H1 (cell line): ENCODE measurements around the gene QSOX1. TPM values are rescaled to one million over a fixed set of nuclear protein-coding genes. Genes with fewer than 3 reads are reported as not detected.
A peak's percentile ranks its signal among the peaks of the same experiment; 100 is the strongest.

Experiments used
- CTCF ChIA-PET: fragments of 300-600 bp; sonication (Branson Sonifier 250); formaldehyde crosslinking; loops from one replicate; lab custom pipeline; 2021; ENCODE audit not compliant: partially characterized antibody; lab: Charles Lee
- POLR2A ChIA-PET: fragments of 300-600 bp; sonication (Branson Sonifier 250); formaldehyde crosslinking; loops from one replicate; lab custom pipeline; 2021; ENCODE audit warnings: inconsistent platforms; ENCODE audit not compliant: partially characterized antibody; lab: Charles Lee
- DNase-seq, 2 experiments: peaks; one replicate each; pipeline versions ENCODE4 v3.0.0 to v3.0.0-alpha.2; 2010 to 2022; ENCODE audit warnings: low spot score in 2 of 2, low read depth in 1 of 2, mixed read lengths in 1 of 2
- FAIRE-seq: peaks from 2 replicates; lab custom pipeline; 2011; peaks lifted over from hg19 to GRCh38; lab: Jason Lieb, UNC
- H2AFZ ChIP-seq: 2 replicates; pipeline ENCODE4 v1.8.1; 2012; ENCODE audit warnings: low read length, inconsistent platforms
- H2AK5ac ChIP-seq: 2 replicates; pipeline ENCODE4 v1.6.1; 2013; ENCODE audit warnings: low read depth, low read length
- H2BK120ac ChIP-seq: replicated peaks from 2 replicates; pipeline ENCODE3; 2013; ENCODE audit warnings: low read depth, low read length, inconsistent platforms
- H2BK12ac ChIP-seq: 2 replicates; pipeline ENCODE4 v1.6.1; 2013; ENCODE audit warnings: low read depth, low read length
- H2BK15ac ChIP-seq: 2 replicates; pipeline ENCODE4 v1.6.1; 2013; ENCODE audit warnings: low read length
- H2BK20ac ChIP-seq: 2 replicates; pipeline ENCODE4 v1.6.1; 2013; ENCODE audit warnings: low read length
- H2BK5ac ChIP-seq: 2 replicates; pipeline ENCODE4 v1.6.1; 2013; ENCODE audit warnings: low read depth, low read length
- H3K14ac ChIP-seq: 2 replicates; pipeline ENCODE4 v1.6.1; 2013; ENCODE audit warnings: inconsistent platforms; ENCODE audit not compliant: insufficient read length
- H3K18ac ChIP-seq: 2 replicates; pipeline ENCODE4 v1.6.1; 2013; ENCODE audit warnings: low read length; ENCODE audit errors: extremely low read depth
- H3K23ac ChIP-seq: 2 replicates; pipeline ENCODE4 v1.6.1; 2013; ENCODE audit warnings: inconsistent platforms; ENCODE audit not compliant: insufficient read length
- H3K23me2 ChIP-seq: 2 replicates; pipeline ENCODE4 v1.6.1; 2013; ENCODE audit warnings: low read depth, low read length
- H3K27ac ChIP-seq: 2 replicates; pipeline ENCODE4 v1.6.1; 2011; ENCODE audit warnings: low read depth, low read length, inconsistent platforms
- H3K27me3 ChIP-seq, 4 experiments: replicated peaks in 1 of 4; 1 replicate in 1 of 4; 2 replicates in 3 of 4; pipeline versions ENCODE4 v1.6.1 to v1.8.1; 2011 to 2013; ENCODE audit warnings: low read length in 3 of 4, mild to moderate bottlenecking in 3 of 4, inconsistent platforms in 2 of 4, mixed read lengths in 2 of 4, moderate library complexity in 1 of 4; ENCODE audit not compliant: control insufficient read depth in 3 of 4, insufficient read depth in 3 of 4; ENCODE audit errors: extremely low read depth in 1 of 4
- H3K36me3 ChIP-seq, 4 experiments: 2 replicates each; pipeline versions ENCODE4 v1.6.1 to v1.8.1; 2011 to 2013; ENCODE audit warnings: mild to moderate bottlenecking in 4 of 4, low read length in 3 of 4, moderate library complexity in 2 of 4, control low read depth in 1 of 4, inconsistent platforms in 1 of 4; ENCODE audit not compliant: insufficient read depth in 4 of 4, control insufficient read depth in 2 of 4
- H3K4ac ChIP-seq: replicated peaks from 2 replicates; pipeline ENCODE3; 2013; ENCODE audit warnings: low read length, low read depth, mixed read lengths, inconsistent platforms; ENCODE audit not compliant: insufficient read length
- H3K4me1 ChIP-seq, 4 experiments: replicated peaks in 1 of 4; 1 replicate in 1 of 4; 2 replicates in 3 of 4; pipeline versions ENCODE4 v1.6.1 to v1.8.1; 2011 to 2013; ENCODE audit warnings: low read length in 3 of 4, inconsistent platforms in 2 of 4, mixed read lengths in 1 of 4; ENCODE audit not compliant: insufficient read depth in 4 of 4, control insufficient read depth in 3 of 4
- H3K4me2 ChIP-seq, 2 experiments: 2 replicates each; pipeline versions ENCODE4 v1.6.1 to v1.8.1; 2011 to 2013; ENCODE audit warnings: low read depth in 2 of 2, low read length in 2 of 2, control low read depth in 1 of 2, inconsistent platforms in 1 of 2, mild to moderate bottlenecking in 1 of 2; ENCODE audit not compliant: insufficient read depth in 1 of 2
- H3K4me3 ChIP-seq, 4 experiments: fragments of 200-600, 300-600 bp in 1 of 4; sonication (generic), shearing (Covaris generic), sonication (Bioruptor Twin) in 1 of 4; 2 replicates each; pipeline versions ENCODE4 v1.5.1 to v1.8.1; 2011 to 2016; ENCODE audit warnings: low read length in 4 of 4, low read depth in 3 of 4, control low read depth in 2 of 4, inconsistent platforms in 2 of 4, mild to moderate bottlenecking in 2 of 4, mixed read lengths in 1 of 4, moderate library complexity in 1 of 4; ENCODE audit not compliant: insufficient read depth in 2 of 4; ENCODE audit errors: extremely low read depth in 1 of 4
- H3K56ac ChIP-seq: replicated peaks from 2 replicates; pipeline ENCODE3; 2013; ENCODE audit warnings: low read depth, mild to moderate bottlenecking, mixed read lengths, low read length, inconsistent platforms; ENCODE audit not compliant: insufficient read length
- H3K79me1 ChIP-seq: 2 replicates; pipeline ENCODE4 v1.6.1; 2013; ENCODE audit warnings: low read depth, low read length, control low read depth
- H3K79me2 ChIP-seq, 2 experiments: 2 replicates each; pipeline versions ENCODE4 v1.6.1 to v1.8.1; 2012 to 2013; ENCODE audit warnings: low read length in 2 of 2, mild to moderate bottlenecking in 2 of 2, inconsistent platforms in 1 of 2; ENCODE audit not compliant: insufficient read depth in 2 of 2, control insufficient read depth in 1 of 2
- H3K9ac ChIP-seq, 4 experiments: replicated peaks in 1 of 4; 1 replicate in 1 of 4; 2 replicates in 3 of 4; pipeline versions ENCODE4 v1.6.1 to v1.8.1; 2011 to 2013; ENCODE audit warnings: low read depth in 3 of 4, low read length in 3 of 4, control low read depth in 2 of 4, mild to moderate bottlenecking in 2 of 4, moderate library complexity in 2 of 4, inconsistent platforms in 1 of 4; ENCODE audit errors: extremely low read depth in 1 of 4
- H3K9me3 ChIP-seq, 2 experiments: 2 replicates each; pipeline versions ENCODE4 v1.6.1 to v1.8.1; 2012 to 2013; ENCODE audit warnings: mild to moderate bottlenecking in 2 of 2, moderate library complexity in 2 of 2, control low read depth in 1 of 2, inconsistent platforms in 1 of 2, low read depth in 1 of 2, low read length in 1 of 2, mixed read lengths in 1 of 2; ENCODE audit not compliant: insufficient read depth in 2 of 2
- H4K20me1 ChIP-seq, 2 experiments: replicated peaks in 1 of 2; 2 replicates each; pipeline versions ENCODE3 to v1.8.1; 2011 to 2013; ENCODE audit warnings: inconsistent platforms in 2 of 2, low read length in 2 of 2, mild to moderate bottlenecking in 1 of 2; ENCODE audit not compliant: insufficient read depth in 2 of 2, control insufficient read depth in 1 of 2
- H4K5ac ChIP-seq: 2 replicates; pipeline ENCODE4 v1.6.1; 2013; ENCODE audit warnings: low read length, low read depth, mixed read lengths, inconsistent platforms; ENCODE audit not compliant: insufficient read length
- H4K8ac ChIP-seq: 2 replicates; pipeline ENCODE4 v1.8.0; 2013; ENCODE audit warnings: mild to moderate bottlenecking, moderate library complexity, low read length, inconsistent platforms; ENCODE audit not compliant: insufficient read depth; ENCODE audit errors: extremely low read depth
- H4K91ac ChIP-seq: replicated peaks from 2 replicates; pipeline ENCODE3; 2013; ENCODE audit warnings: low read length, mixed read lengths, inconsistent platforms; ENCODE audit not compliant: insufficient read length
- CBX5 ChIP-seq: fragments of 300-800, 300-1000 bp; sonication (generic); IDR thresholded peaks from 2 replicates; pipeline ENCODE4 v1.7.1; 2016; ENCODE audit warnings: antibody characterized with exemption, low read length, low read depth
- E2F6 ChIP-seq: IDR thresholded peaks from 2 replicates; pipeline ENCODE4 v1.6.1; 2012; ENCODE audit warnings: inconsistent platforms
- GABPA ChIP-seq: IDR thresholded peaks from 2 replicates; pipeline ENCODE4 v1.6.1; 2011; ENCODE audit warnings: mild to moderate bottlenecking, low read length, moderate library complexity, borderline replicate concordance; ENCODE audit not compliant: insufficient read depth
- POLR2A ChIP-seq, 2 experiments: IDR thresholded peaks; 1 replicate in 1 of 2; 2 replicates in 1 of 2; pipeline ENCODE4 v1.6.1; 2011; ENCODE audit warnings: low read depth in 2 of 2, low read length in 2 of 2, mild to moderate bottlenecking in 2 of 2; ENCODE audit errors: control extremely low read depth in 1 of 2
- WGBS, 2 experiments: shearing (Covaris generic) in 1 of 2; methylation state at CpG; one replicate each; pipeline versions ENCODE4 v1.1.6 to v1.1.7; 2013 to 2015; ENCODE audit warnings: low lambda C conversion rate in 2 of 2, mixed read lengths in 2 of 2, inconsistent platforms in 1 of 2, low coverage in 1 of 2, missing lambda C conversion rate in 1 of 2; ENCODE audit not compliant: insufficient replicate concordance in 2 of 2, insufficient coverage in 1 of 2, insufficient read length in 1 of 2; ENCODE audit errors: extremely low coverage in 1 of 2, missing lambda C conversion rate in 1 of 2; 5-methylcytosine and 5-hydroxymethylcytosine counted together
- polyA plus RNA-seq, 7 experiments: library from polyadenylated mRNA; depleted of rRNA in 3 of 7; stranded (reverse) in 5 of 7; unstranded in 2 of 7; fragments of >200 nt in 5 of 7; fragments of 200-250 nt in 2 of 7; gene quantifications; 1 replicate in 5 of 7; 2 replicates in 1 of 7; 4 replicates in 1 of 7; pipeline versions ENCODE4 v1.2.1 to v1.2.3, GENCODE V29; 2011 to 2013; ENCODE audit warnings: missing spikeins in 2 of 7, mixed read lengths in 2 of 7
- total RNA-seq: library from RNA; stranded (reverse); fragmentation: NEBNext Ultra II Directional; extraction: Animal tissue kit (Norgen Biotek cat#: 25700); gene quantifications from 2 replicates; pipeline ENCODE4 v1.2.1, GENCODE V29; 2021

Gene QSOX1
- total and polyA plus RNA-seq, 2 of the 8 experiments (the other 6 are each of a cell fraction or from before 2014, with no cell fraction given): 97.7 to 123 TPM

- H4K5ac ChIP-seq: peak overlapping the region; percentile 48
- no peaks in the 10 kb centered on the region for H3K9me3 ChIP-seq
- TF ChIP-seq GABPA (no peak), CBX5 (no peak), E2F6 (no peak), POLR2A (IDR thresholded peaks at IDR 0.05; ENCODE audit: control extremely low read depth in 1 of 2, low read depth in 2 of 2, low read length in 2 of 2) (no peak)
- H2BK120ac ChIP-seq: peak overlapping the region; percentile 33
- H3K14ac ChIP-seq: no peak overlapping the region
- no peak overlapping the region for H2BK5ac ChIP-seq
- no peak overlapping the region for H4K8ac ChIP-seq
- no peak overlapping the region for H3K9ac ChIP-seq
- H2BK15ac ChIP-seq: no peak overlapping the region
- peaks cover 0 to 3% of the 10 kb centered on the region in 2 experiments for H4K20me1 ChIP-seq
- H3K27ac ChIP-seq: no peak overlapping the region
- peaks cover 21 to 44% (median 40%) of the 10 kb centered on the region in 4 experiments for H3K27me3 ChIP-seq
- H3K4me2 ChIP-seq: peak overlapping the region; percentile 91 to 98
- H3K4ac ChIP-seq: peak overlapping the region; percentile 83
- no peak overlapping the region; the same call in 1 of the 2 replicates for H2BK20ac ChIP-seq
- H3K23ac ChIP-seq: no peak overlapping the region
- H3K56ac ChIP-seq: no peak overlapping the region
- H2AK5ac ChIP-seq: no peak overlapping the region
- peak overlapping the region; percentile 91; the same call in 1 of the 2 replicates for H3K18ac ChIP-seq
- H3K36me3 ChIP-seq: no peaks in the 10 kb centered on the region; a peak in 1 of 8 replicates
- POLR2A ChIA-PET: interaction anchor here (1.4 to 3.3 kb wide), 4 partner anchors 9 to 17 kb away, joined by 4 to 26 read pairs (median 14); partner anchors contain the start of gene LHX4
- no peak overlapping the region for H4K91ac ChIP-seq
- DNase-seq (no peak), FAIRE-seq (no peak)
- H3K23me2 ChIP-seq: peaks cover 15% of the 10 kb centered on the region; the same call in 1 of the 2 replicates
- H3K79me2 ChIP-seq: no peaks in the 10 kb centered on the region; a peak in 1 of 4 replicates
- H3K79me1 ChIP-seq: no peaks in the 10 kb centered on the region
- CTCF ChIA-PET: interaction anchor here (0.7 to 4.6 kb wide), 8 partner anchors 7 to 286 kb away, joined by 3 to 20 read pairs (median 8); partner anchors contain the start of gene LHX4
- WGBS, 2 experiments: 10% methylated on average over 7 of the region's 7 CpGs; no CpG with 5 or more reads in 1 of the 2 experiments
- H2AFZ ChIP-seq: no peak overlapping the region
- H3K4me1 ChIP-seq: peaks cover 26 to 46% (median 29%) of the 10 kb centered on the region in 4 experiments; a peak in 6 of 7 replicates
- H2BK12ac ChIP-seq: no peak overlapping the region; the same call in 1 of the 2 replicates
- H3K4me3 ChIP-seq: peak overlapping the region in 1 of 4 experiments; percentile 66; a peak in 2 of 8 replicates
Measured at GRCh38 chr1:180238675-180239074, 84.0 kb downstream of the QSOX1 start.
